Measurements from ENCODE around the gene TMED8. TPM values are rescaled to one million over a fixed set of nuclear protein-coding genes. Genes with fewer than 3 reads are reported as not detected.

The TMED8 gene, protein sequence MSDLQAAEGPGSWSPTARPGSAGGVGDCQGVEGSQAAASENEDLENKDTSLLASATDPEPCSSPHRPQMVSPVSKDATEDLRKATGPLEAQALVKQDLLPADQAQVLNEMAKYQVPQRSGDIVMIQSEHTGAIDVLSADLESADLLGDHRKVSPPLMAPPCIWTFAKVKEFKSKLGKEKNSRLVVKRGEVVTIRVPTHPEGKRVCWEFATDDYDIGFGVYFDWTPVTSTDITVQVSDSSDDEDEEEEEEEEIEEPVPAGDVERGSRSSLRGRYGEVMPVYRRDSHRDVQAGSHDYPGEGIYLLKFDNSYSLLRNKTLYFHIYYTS
- total RNA-seq: 11.0 and 13.8 TPM in 2 replicates

DNA sequence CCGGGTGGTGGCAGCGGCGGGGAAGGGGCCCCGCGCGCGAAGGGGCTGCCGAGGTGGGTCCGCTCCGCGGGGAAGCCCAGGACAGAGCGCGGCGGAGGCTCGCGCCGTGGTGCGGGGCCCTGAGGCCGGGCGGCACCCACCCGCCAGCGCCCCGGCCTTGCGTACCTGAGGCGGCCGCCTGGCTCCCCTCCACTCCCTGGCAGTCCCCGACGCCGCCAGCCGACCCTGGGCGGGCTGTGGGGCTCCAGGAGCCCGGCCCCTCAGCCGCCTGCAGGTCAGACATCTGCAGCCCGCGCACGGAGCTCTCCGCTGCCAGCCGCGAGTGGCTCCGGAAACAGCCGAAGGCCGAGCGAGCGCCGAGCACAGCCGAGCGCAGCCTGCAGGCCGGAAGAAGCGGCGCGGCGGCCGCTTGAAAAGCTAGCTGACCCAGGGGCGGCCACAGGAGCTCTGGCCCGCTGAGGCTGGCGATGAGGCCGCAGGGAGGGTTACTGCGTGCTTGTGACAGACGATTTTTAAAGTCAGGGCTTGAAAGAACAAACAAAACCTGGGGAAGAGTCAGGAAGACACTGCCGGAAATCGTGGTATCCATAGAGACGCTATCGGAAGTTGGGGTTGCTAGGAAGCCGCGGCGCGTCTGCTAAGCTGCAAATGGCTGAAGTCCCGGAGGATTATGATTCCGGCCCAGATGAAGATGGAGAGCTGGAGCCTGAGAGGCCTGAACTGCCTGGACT, at the start of gene TMED8, which contains the start of gene SAMD15:
TMED8 (minus strand) TSS at position 324 of the 731 bp plus-strand sequence; CDS start at position 283, 41 bp downstream.
SAMD15 (plus strand) TSS at position 609 of the 731 bp plus-strand sequence; CDS start at position 649, 40 bp downstream.

DNA sequence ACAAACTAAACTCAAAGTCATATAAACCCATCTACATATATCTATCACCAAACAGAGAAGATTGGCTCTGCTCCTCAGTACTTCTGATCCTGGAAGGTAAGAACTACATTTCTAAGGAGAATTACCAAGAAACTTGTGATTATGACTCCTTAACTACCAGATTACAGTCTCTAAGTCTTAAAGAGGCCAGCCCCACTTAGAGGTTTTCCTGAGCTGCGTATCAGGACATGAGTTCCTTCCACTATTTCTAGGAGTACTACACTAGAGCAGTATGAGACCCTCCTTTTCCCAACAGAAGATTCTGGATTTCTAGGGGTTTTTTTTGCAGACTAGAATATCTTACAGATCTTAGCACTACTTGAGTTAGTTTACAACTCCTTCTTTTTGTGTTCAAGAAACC, 46.5 kb upstream of the TMED8 start, which contains the start of gene NOXRED1:
NOXRED1 (minus strand) TSS at position 101 of the 400 bp plus-strand sequence. CDS start 634 bp downstream, outside the sequence.

DNA sequence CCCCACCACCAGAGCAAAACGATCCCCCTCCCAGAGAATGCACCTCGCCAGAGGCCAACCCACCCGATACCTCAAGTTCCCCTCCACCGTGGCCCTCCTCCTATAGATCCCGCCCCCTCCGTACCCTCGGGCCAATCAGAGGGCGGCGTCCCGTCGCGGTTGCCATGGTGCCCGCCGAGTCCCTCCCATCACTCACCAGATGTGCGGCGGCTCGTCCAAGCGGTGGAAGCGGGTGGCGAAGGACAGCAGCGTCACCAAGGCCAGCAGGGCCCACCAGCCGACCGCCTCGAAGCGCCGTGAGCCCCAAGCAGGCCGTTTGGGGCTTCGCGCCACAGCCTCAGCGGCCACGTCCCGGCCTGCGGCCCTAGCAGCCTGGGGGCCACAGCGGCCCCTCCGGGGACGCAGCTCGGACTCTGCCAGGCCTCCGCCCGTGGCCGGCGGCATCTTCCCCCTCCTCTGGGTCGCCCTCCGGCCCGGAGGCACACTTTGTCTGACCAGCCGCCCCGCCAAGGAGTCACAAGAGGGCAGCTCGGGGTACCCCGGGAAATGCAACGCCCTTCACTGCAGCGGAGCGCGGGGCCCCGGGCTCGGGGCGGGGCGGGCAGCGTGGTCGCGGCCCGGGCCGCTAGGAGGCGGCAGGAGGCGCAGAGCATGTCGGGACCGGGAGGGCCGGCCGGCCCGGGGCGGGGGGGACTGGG, 56.5 kb downstream of the TMED8 start, which contains the start of gene POMT2:
POMT2 (minus strand) TSS at position 646 of the 698 bp plus-strand sequence; CDS start at position 444, 202 bp downstream.

Other genes starting within 250 kb of the TMED8 start
- gene ZDHHC22, start 235.3 kb downstream of the TMED8 start, total RNA-seq: under 0.01 TPM in 1 of 2 replicates, not detected in the other
- 0.32 TPM in 1 of 2 replicates, not detected in the other for gene TMEM63C, start 195.3 kb downstream of the TMED8 start, total RNA-seq
- gene NGB, start 105.9 kb downstream of the TMED8 start, total RNA-seq: not detected in 2 replicates
- gene POMT2, start 56.2 kb downstream of the TMED8 start, total RNA-seq: 8.4 and 10.0 TPM in 2 replicates
- gene GSTZ1, start 56.1 kb downstream of the TMED8 start, total RNA-seq: 14.3 and 23.4 TPM in 2 replicates
- gene SAMD15, start 285 bp upstream of the TMED8 start, total RNA-seq: 2.3 and 4.0 TPM in 2 replicates
- 0.15 TPM in 1 of 2 replicates, not detected in the other for gene NOXRED1, start 46.4 kb upstream of the TMED8 start, total RNA-seq
- 35.4 and 36.0 TPM in 2 replicates for gene VIPAS39, start 80.5 kb upstream of the TMED8 start, total RNA-seq
- gene AHSA1, start 81.0 kb upstream of the TMED8 start, total RNA-seq: 186 and 213 TPM in 2 replicates
- gene ISM2, start 121.7 kb upstream of the TMED8 start, total RNA-seq: under 0.01 TPM in 1 of 2 replicates, not detected in the other
- gene SPTLC2, start 239.5 kb upstream of the TMED8 start, total RNA-seq: 49.4 and 93.5 TPM in 2 replicates

All from epithelial cell of umbilical artery (primary cell).